HG02678 (cell line): ENCODE results near the gene SGSM2.

Experiments used
- ATAC-seq: cut with Tn5 transposase; IDR thresholded peaks from one replicate; pipeline ENCODE4 v1.9.1; 2021; ENCODE audit warnings: mild to moderate bottlenecking, moderate library complexity; ENCODE audit not compliant: unreplicated experiment

SGSM2 gene

GRCh38 chr17:2336215-2336851 lies 968 bp upstream of the SGSM2 start, which contains the start of gene TSR1:
Gene TSR1 (minus strand): TSS chr17:2336457. CDS start chr17:2336427, 30 bp downstream.
- peak; percentile 87 for ATAC-seq

GRCh38 chr17:2337544-2338314 lies 428 bp downstream of the SGSM2 start:
- peak; percentile 27 for ATAC-seq

- ATAC-seq = no peak
Observed at GRCh38 chr17:2338315-2338657, 985 bp downstream of the SGSM2 start.

GRCh38 chr17:2343421-2343820 lies 6.1 kb downstream of the SGSM2 start:
- ATAC-seq = no peak

GRCh38 chr17:2344528-2344927 lies 7.2 kb downstream of the SGSM2 start:
- ATAC-seq = no peak

DNA sequence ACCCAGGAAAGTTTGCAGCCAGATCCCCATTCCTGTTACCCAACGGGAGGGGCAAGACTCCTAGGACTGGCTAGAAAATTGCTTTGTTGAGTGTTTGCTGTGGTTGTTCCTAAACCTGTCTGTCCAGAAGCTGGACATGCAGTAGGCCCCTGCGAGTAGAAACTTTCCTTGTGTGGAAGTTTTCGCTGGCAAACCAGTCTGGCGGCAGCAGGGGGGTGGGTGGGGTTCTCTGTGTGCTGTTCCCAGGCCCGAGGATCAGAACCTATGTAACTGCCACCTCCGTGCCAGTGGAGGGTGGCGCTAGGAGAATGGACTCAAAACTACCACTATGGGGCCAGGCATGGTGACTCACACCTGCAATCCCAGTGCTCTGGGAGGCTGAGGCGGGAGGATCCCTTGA lies 9.2 kb downstream of the SGSM2 start:
- ATAC-seq = no peak

- ATAC-seq = no peak
Observed at GRCh38 chr17:2347805-2348685, 10.7 kb downstream of the SGSM2 start.

DNA sequence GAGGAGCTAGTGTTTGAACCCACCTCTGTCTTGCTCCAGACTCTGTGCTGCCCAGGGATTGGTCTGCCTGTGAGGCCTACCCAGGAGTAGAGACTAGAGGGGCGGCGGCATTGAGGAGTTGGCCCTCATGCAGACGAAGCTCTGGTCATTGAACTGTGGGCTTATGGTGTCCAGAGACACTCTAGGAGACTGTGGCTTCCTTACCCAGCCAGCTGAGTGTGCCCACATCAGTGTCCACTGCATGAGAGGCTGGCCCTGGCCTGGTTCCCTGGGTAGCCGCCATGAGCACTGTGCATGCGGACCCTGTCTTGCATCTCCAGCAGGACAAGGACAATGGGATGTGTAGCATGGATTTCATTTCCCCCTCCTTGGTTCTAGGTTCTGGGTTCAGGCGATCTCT lies 14.0 kb downstream of the SGSM2 start:
- ATAC-seq = no peak

DNA sequence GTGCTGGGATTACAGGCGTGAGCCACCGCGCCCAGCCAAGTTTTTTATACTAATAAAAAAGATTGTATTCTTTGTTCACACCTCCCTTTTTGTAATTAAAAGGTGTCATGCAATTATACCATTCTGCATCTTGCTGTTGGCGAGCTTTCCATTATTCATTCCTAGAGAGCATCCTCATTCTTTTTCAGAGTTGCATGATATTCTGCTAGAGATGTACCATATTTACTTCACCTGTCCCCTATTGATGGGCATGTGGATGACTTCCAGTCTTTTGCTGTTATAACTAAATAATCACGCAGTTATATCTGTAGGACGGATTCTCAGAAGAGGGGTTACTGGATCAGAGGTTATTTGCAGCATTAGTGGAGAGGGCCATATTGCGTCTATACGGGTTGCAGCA lies 17.0 kb downstream of the SGSM2 start:
- no peak for ATAC-seq

GRCh38 chr17:2357237-2357636 lies 19.9 kb downstream of the SGSM2 start:
- ATAC-seq = no peak

DNA sequence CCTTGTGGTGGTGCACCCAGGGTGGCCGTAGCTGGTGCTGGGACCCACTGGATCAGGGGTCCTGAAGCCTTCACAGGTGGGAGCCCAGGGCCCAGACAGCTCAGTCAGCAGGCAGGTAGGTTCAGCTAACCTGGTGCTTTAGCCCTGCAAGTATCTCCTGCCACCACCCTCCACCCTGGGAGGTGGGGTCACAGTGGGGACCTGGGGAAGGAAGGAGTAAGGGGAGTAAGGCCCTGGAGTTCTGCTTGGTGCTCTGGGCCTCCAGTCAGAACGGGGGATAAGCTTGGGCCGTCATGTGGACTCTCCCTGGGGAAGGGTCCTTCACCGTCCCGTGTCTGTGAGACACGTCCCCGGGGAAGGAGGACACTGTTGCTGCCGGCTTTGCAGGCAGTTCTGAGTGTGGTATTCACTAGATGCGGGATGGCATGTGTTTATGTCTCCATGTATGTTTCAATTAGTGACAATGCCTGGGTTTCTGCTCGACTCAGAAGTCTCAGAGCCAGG lies 20.7 kb downstream of the SGSM2 start:
- ATAC-seq = no peak

DNA sequence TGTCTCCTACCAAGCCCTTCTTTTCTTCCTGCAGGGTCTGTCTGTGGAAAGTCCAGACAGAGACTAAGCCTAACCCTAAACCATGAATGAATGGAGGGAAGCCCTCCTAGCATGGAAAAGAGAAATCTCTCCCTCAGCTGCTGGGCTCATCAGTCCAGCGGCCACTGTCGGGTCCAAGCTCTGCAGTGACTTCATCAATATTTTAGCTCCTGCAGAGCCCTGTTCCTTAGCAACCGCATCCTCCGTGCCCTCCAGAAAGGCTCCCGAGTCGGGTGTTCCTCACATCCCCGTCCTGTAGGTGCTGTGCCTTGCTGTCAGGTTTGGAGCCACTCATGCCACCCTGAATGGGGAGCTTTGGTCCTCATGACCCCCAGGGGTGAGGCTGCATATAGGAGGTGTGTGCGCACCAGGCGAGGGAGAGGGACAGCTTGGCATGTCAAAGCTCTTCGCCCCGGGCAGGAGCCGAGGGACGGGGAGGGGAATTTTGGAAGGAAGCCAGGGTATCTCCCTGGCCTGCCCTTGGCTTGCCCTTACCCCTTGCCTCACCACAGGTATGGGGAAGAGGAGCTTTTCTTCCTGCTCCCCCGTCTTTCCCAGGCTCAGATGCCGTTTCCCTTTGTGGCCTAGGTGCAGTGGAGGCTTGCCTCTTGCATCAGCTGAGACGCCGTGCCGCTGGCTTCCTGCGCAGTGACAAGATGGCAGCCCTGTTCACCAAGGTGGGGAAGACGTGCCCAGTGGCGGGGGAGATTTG lies 23.9 kb downstream of the SGSM2 start:
- no peak for ATAC-seq

DNA sequence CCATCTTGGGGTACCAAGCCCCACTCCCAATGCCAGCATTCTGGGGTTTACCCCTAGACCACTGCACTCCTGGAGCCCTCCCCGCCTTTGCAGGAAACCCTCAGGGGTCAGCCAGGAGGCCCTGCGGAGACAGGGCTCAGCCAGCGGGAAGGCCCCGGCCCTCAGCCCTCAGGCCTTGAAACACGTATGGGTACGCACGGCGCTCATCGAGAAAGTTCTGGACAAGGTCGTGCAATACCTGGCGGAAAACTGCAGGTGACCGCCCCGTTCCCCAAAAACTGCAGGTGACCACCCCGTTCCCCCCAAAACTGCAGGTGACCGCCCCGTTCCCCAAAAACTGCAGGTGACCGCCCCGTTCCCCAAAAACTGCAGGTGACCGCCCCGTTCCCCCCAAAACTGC lies 24.7 kb downstream of the SGSM2 start:
- no peak for ATAC-seq

GRCh38 chr17:2362416-2362815 lies 25.1 kb downstream of the SGSM2 start:
- no peak for ATAC-seq

DNA sequence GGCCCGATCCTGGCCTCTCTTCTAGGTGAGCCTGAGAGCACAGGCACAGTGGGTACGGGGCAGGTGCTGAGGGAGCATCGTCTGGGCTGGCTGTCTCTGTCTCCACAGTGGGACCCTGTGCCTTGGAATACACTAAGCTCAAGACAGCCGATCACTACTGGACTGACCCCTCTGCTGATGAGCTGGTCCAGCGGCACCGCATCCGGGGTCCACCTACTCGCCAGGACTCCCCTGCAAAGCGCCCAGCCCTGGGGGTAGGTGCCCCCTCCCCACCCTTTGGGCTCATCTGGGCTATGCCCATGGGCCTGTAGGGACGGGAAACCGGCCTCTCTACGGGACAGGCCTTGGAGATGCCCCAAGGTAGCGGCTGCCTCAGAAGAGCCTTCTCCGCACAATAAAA lies 25.6 kb downstream of the SGSM2 start:
- no peak for ATAC-seq

DNA sequence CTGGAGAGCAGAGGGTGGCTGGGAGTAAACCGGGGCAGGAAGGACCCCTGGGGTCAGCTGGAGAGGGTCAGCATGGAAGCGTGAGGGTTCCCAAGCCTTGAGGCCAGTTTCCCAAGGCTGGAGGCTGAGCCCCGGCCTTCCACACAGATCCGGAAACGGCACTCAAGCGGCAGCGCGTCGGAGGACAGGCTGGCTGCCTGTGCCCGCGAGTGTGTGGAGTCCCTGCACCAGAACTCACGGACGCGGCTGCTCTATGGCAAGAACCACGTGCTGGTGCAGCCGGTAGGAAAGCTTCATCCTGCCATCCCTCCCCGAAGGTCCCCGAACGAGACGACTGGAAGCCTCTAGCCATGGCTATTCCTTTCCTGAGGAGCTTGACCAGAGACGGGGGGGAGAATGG lies 26.0 kb downstream of the SGSM2 start:
- ATAC-seq = no peak

- ATAC-seq = no peak
Observed at GRCh38 chr17:2363851-2364762, 26.8 kb downstream of the SGSM2 start.

- no peak for ATAC-seq
Observed at GRCh38 chr17:2364763-2365116, 27.4 kb downstream of the SGSM2 start.

DNA sequence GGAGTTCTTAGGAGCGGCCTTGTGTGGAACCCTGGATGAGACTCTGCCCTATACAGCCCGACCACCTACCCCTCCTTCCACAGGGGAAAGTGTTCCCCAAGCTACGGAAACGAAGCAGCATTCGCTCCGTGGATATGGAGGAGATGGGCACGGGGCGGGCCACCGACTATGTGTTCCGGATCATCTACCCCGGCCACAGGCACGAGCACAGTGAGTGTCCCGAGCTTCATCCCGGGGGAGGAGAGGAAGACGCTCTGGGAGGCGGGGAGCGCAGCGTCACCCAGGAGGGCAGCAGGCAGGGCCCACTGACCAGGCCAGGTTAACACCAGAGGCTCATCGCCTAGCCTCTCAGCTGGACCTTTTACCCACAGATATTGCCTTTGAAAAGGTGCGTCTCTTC lies 27.8 kb downstream of the SGSM2 start:
- ATAC-seq = no peak
